ENCODE measurements around the gene DPH7. TPM values are rescaled to one million over a fixed set of nuclear protein-coding genes. Genes with fewer than 3 reads are reported as not detected.

DPH7 gene
- total RNA-seq, 1 experiment from 2014 or later: 31.7 TPM

Other genes with a start within 250 kb of the DPH7 start
- 1.8 and 1.9 TPM in 2 replicates for gene EXD3, start 155.8 kb downstream of the DPH7 start, total RNA-seq (2014; rRNA removed; shearing (Covaris generic))
- not detected in 2 replicates for gene NOXA1, start 155.5 kb downstream of the DPH7 start, total RNA-seq (2014; rRNA removed; shearing (Covaris generic))
- gene ENTPD8, start 137.6 kb downstream of the DPH7 start, total RNA-seq (2014; rRNA removed; shearing (Covaris generic)): not detected in 2 replicates
- gene NSMF, start 119.6 kb downstream of the DPH7 start, total RNA-seq (2014; rRNA removed; shearing (Covaris generic)): 35.4 and 40.3 TPM in 2 replicates
- 0.14 and 0.43 TPM in 2 replicates for gene PNPLA7, start 28.5 kb downstream of the DPH7 start, total RNA-seq (2014; rRNA removed; shearing (Covaris generic))
- gene MRPL41, start 27.0 kb downstream of the DPH7 start, total RNA-seq (2014; rRNA removed; shearing (Covaris generic)): 12.3 and 15.6 TPM in 2 replicates
- gene ZMYND19, start 11.6 kb upstream of the DPH7 start, total RNA-seq (2014; rRNA removed; shearing (Covaris generic)): 46.9 and 48.8 TPM in 2 replicates
- gene ARRDC1, start 26.8 kb upstream of the DPH7 start, total RNA-seq (2014; rRNA removed; shearing (Covaris generic)): 4.5 and 5.4 TPM in 2 replicates
- 77.3 and 79.6 TPM in 2 replicates for gene EHMT1, start 40.1 kb upstream of the DPH7 start, total RNA-seq (2014; rRNA removed; shearing (Covaris generic))